ENCODE results near the gene PLP2.

GRCh38 chrX:49178537-49178936 lies 6.8 kb downstream of the PLP2 start:
- TF ChIP-seq CTCF (IDR thresholded peaks at IDR 0.05) (no peak), POLR2A (IDR thresholded peaks at IDR 0.05) (no peak)
